OCI-M2 (cell line): ENCODE measurements around the gene DSP.

Experiments
- DNase-seq: peaks from one replicate; lab custom pipeline; 2025; ENCODE audit not compliant: unreplicated experiment; lab: John Stamatoyannopoulos, UW

The DSP gene

GRCh38 chr6:7559651-7560385 is 18.3 kb downstream of the DSP start:
- no peak for DNase-seq

DNA sequence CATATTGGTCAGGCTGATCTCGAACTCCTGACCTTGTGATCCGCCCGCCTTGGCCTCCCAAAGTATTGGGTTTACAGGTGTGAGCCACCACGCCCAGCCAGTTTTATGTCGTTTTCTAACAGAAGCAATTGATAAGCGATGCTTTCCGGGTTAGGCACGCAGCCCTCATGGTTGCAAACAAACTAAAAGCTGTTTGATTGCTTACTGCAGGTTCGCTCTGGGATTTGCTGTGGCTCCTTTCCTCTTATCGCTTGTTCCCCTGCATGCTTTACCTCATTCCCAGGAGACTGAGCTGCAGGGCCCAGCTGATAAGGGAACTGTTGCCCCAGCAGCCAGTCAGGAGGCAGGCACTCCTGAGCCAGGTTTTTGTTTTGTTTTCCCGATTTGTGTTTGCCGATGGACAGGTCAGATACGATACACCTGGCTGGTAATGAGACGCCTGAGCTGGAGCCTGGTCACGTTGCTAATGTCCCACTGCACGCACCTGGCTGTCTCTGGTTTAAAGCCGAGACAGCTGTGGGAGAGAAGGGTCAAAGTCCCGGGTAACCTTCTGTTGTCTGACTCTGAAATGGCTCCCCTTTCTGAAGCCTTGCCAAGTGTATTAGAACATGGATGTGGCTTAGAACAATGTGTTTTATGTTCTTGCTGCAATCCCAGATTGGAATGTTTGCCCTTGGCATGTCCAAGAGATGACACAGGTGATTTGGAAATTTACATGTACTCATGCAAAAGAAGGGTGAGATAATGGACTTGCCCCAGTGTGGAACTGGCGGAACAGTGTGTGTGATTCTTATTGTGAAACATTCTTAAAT is 19.9 kb downstream of the DSP start:
- no peak for DNase-seq

DNA sequence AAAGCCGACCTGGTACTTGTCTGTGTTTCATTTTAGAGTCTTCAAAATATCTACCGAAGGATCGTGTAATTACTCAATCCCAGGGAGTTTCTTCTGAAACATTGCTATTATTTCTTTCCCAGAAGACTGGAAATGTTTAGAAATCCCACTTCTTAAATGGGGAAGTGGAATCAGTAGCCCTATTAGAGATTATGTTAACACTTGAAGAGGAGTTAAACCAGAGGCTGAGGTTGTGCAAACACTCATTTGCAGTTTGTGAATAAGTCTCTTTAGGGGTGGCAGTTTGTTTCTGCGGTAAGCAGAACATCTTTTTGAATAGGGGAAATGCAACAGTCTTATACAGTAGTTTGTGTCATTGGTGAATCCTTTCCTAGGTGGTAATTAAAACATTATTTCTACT is 21.3 kb downstream of the DSP start:
- DNase-seq = no peak

DNA sequence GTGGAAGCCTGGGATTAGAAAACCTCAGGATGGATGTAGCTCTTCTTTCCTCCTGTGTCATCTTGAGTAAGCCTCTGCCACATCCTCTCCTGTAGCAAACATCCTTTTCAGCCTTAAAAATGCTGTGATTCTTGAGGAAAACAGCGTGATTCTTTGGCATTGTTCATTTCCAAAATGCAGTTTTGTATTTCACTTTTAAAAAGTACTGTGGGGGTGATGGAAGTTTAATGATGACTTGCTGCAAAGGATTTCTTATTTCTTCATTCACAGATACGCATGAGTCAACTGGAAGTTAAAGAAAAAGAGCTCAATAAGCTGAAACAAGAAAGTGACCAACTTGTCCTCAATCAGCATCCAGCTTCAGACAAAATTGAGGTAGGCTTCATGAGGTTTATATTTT is 24.6 kb downstream of the DSP start:
- no peak for DNase-seq

DNA sequence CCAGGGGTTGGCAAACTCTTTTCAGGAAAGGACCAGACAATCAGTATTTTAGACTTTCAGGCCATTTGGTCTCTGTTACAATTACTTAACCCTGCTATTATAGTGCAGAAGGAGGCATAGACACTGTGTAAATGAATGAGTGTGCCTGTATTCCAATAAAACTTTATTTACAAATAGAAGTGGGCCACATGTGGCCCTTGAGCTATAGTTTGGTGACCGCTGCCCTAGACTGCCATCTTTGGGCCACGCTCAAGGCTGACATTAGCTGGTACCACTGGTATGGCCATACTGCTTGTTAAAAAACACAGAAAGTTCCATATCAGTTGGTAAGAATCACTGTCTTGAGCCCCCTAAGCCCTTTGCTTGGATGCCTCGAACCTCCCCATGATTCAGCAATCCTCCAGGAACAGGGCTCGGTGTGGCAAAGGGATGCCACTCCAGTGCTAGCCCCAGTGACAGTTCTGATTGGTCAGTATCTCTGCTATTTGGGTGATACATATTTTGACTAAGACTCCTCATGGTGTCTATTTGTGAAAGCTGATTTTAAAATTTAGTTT is 25.2 kb downstream of the DSP start:
- DNase-seq = no peak

GRCh38 chr6:7568021-7568420 is 26.6 kb downstream of the DSP start:
- DNase-seq = no peak

GRCh38 chr6:7569082-7569481 is 27.6 kb downstream of the DSP start:
- no peak for DNase-seq

- DNase-seq = no peak
Measured at GRCh38 chr6:7572213-7572943, 30.9 kb downstream of the DSP start.

DNA sequence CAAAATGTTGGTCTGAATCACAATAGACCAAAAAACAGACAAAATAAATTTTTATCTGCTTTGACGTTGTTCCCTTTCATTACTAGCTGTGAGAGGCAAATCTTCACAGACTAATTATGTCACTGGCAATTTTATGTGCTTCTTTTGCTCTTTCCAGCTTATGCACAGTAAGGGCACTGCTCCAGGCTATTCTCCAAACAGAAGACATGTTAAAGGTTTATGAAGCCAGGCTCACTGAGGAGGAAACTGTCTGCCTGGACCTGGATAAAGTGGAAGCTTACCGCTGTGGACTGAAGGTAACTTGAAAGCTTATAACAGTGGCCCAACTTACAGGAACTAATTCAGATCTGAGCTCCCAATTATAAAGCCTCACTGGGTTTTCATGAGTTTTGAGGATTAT is 33.0 kb downstream of the DSP start:
- no peak for DNase-seq

GRCh38 chr6:7578516-7578915 is 37.0 kb downstream of the DSP start:
- DNase-seq = no peak

DNA sequence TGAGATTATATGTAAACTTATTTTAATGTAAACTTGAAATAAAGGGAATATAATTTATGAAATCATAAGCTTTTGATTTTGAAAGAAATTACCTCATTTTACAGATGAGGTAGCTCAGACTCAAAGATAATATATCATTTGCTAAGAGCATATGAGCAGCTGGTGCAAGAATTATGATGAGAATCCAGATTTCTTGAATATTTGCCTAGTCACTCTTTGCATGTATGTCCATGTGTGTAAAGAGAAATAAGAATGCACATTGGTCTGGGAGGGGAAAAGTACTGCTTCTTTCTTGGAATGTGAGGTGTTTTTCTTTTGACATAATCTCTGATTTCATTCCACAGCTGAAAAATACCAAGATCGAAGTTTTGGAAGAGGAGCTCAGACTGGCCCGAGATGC is 37.5 kb downstream of the DSP start:
- no peak for DNase-seq

DNA sequence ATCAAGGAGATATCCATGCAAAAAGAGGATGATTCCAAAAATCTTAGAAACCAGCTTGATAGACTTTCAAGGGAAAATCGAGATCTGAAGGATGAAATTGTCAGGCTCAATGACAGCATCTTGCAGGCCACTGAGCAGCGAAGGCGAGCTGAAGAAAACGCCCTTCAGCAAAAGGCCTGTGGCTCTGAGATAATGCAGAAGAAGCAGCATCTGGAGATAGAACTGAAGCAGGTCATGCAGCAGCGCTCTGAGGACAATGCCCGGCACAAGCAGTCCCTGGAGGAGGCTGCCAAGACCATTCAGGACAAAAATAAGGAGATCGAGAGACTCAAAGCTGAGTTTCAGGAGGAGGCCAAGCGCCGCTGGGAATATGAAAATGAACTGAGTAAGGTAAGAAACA is 38.4 kb downstream of the DSP start:
- no peak for DNase-seq

- DNase-seq = no peak
Measured at GRCh38 chr6:7580537-7580926, 39.1 kb downstream of the DSP start.

DNA sequence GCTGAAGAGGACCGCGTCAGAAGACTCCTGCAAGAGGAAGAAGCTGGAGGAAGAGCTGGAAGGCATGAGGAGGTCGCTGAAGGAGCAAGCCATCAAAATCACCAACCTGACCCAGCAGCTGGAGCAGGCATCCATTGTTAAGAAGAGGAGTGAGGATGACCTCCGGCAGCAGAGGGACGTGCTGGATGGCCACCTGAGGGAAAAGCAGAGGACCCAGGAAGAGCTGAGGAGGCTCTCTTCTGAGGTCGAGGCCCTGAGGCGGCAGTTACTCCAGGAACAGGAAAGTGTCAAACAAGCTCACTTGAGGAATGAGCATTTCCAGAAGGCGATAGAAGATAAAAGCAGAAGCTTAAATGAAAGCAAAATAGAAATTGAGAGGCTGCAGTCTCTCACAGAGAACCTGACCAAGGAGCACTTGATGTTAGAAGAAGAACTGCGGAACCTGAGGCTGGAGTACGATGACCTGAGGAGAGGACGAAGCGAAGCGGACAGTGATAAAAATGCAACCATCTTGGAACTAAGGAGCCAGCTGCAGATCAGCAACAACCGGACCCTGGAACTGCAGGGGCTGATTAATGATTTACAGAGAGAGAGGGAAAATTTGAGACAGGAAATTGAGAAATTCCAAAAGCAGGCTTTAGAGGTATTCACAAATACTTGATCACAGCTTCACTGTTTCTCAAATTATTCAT is 39.6 kb downstream of the DSP start:
- no peak for DNase-seq

DNA sequence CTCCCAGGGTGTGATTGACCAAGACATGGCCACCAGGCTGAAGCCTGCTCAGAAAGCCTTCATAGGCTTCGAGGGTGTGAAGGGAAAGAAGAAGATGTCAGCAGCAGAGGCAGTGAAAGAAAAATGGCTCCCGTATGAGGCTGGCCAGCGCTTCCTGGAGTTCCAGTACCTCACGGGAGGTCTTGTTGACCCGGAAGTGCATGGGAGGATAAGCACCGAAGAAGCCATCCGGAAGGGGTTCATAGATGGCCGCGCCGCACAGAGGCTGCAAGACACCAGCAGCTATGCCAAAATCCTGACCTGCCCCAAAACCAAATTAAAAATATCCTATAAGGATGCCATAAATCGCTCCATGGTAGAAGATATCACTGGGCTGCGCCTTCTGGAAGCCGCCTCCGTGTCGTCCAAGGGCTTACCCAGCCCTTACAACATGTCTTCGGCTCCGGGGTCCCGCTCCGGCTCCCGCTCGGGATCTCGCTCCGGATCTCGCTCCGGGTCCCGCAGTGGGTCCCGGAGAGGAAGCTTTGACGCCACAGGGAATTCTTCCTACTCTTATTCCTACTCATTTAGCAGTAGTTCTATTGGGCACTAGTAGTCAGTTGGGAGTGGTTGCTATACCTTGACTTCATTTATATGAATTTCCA is 43.9 kb downstream of the DSP start:
- no peak for DNase-seq

- DNase-seq = no peak
Measured at GRCh38 chr6:7587631-7588100, 46.2 kb downstream of the DSP start.

- DNase-seq = no peak
Measured at GRCh38 chr6:7588506-7588905, 47.0 kb downstream of the DSP start.

- DNase-seq = no peak
Measured at GRCh38 chr6:7589221-7589620, 47.8 kb downstream of the DSP start.

DNA sequence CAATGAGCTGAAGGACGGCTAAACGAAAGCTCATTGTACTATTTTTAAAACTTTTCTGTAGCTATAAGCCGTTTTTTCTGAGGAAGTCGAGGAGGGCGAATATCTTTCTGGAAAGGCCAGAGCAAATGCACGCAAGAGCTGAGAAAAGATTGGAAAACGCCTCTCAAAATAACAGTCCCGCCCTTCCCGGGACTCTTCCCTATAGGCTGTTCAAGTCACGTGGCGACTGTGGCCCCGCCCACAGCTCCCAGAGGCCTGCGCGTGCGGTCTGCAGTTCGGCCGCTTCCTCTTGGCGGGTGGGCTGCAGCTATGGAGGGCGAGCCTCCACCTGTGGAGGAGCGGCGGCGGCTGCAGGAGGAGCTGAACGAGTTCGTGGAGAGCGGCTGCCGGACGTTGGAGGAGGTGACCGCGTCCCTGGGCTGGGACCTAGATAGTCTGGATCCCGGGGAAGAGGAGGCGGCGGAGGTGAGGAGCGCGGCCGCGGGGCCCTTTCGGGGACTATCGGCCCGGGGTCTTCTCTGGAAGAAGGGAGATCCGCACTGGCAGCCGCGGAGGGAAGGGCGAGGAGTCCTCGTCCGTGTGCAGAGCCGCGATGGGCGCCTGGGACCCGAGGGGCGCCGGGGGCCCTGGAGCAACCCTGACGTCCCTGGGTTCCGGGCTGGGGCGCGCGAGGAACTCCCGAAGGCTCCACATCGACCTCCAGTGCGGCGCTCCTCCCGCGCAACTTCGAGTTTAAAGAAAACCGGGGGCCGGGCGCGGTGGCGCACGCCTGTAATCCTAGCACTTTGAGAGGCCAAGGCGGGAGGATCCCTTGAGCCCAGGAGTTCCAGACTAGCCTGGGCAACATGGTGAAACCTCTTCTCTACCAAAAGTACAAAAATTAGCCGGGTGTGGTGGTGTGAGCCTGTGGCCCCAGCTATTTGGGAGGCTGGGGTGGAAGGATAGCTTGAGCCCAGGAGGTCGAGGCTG is 48.8 kb downstream of the DSP start, which contains the start of gene SNRNP48:
Gene SNRNP48, plus strand, starts transcription at position 250 of the 969 bp plus-strand sequence. Its CDS starts 60 bp downstream, at position 310.
- DNase-seq = peak; percentile 81
